DND-41 (cell line): ENCODE results near the gene CNOT2.
A peak's percentile ranks its signal among the peaks of the same experiment; 100 is the strongest.

ENCODE experiments used
- ATAC-seq: fragments of 200-7000 bp; cut with Tn5 transposase; 3 replicates; pipeline ENCODE4 v1.9.1; 2021; ENCODE audit warnings: low read depth; ENCODE audit not compliant: insufficient read depth
- DNase-seq: peaks from one replicate; pipeline ENCODE4 v3.0.0-alpha.2; 2020
- H2AFZ ChIP-seq: 2 replicates; pipeline ENCODE4 v1.6.0; 2012; ENCODE audit warnings: low read depth, low read length
- H3K27ac ChIP-seq: 2 replicates; pipeline ENCODE4 v1.5.1; 2012; ENCODE audit warnings: low read length, inconsistent platforms
- H3K27me3 ChIP-seq: fragments of 200-600 bp; sonication (generic); 2 replicates; pipeline ENCODE4 v1.6.0; 2012; ENCODE audit warnings: low read length, mild to moderate bottlenecking, inconsistent platforms; ENCODE audit not compliant: insufficient read depth, poor library complexity
- H3K36me3 ChIP-seq: 2 replicates; pipeline ENCODE4 v1.5.1; 2012; ENCODE audit warnings: low read length, inconsistent platforms; ENCODE audit not compliant: insufficient read depth
- H3K4me1 ChIP-seq: 2 replicates; pipeline ENCODE4 v1.5.1; 2012; ENCODE audit warnings: mild to moderate bottlenecking, low read length; ENCODE audit not compliant: insufficient read depth
- H3K4me2 ChIP-seq: 2 replicates; pipeline ENCODE4 v1.6.0; 2012; ENCODE audit warnings: mild to moderate bottlenecking, moderate library complexity, low read length, inconsistent platforms; ENCODE audit not compliant: insufficient read depth
- H3K4me3 ChIP-seq, 2 experiments: fragments of 200-600 bp in 1 of 2; shearing (Covaris generic) in 1 of 2; 2 replicates each; pipeline ENCODE4 v1.5.1; 2012 to 2016; ENCODE audit warnings: inconsistent platforms in 2 of 2, low read length in 2 of 2, mild to moderate bottlenecking in 2 of 2, low read depth in 1 of 2, moderate library complexity in 1 of 2
- H3K79me2 ChIP-seq: 2 replicates; pipeline ENCODE4 v1.6.0; 2012; ENCODE audit warnings: low read length, inconsistent platforms; ENCODE audit not compliant: insufficient read depth
- H3K9ac ChIP-seq: 2 replicates; pipeline ENCODE4 v1.6.0; 2012; ENCODE audit warnings: low read depth, mild to moderate bottlenecking, inconsistent platforms, low read length, moderate library complexity
- H3K9me3 ChIP-seq: 2 replicates; pipeline ENCODE4 v1.5.1; 2012; ENCODE audit warnings: low read length, moderate library complexity, mild to moderate bottlenecking, inconsistent platforms; ENCODE audit not compliant: insufficient read depth, severe bottlenecking
- H4K20me1 ChIP-seq: 2 replicates; pipeline ENCODE4 v1.6.0; 2012; ENCODE audit warnings: low read length; ENCODE audit not compliant: insufficient read depth
- CTCF ChIP-seq: IDR thresholded peaks from 2 replicates; pipeline ENCODE4 v1.5.1; 2012; ENCODE audit warnings: borderline replicate concordance, low read length, moderate library complexity, mild to moderate bottlenecking; ENCODE audit not compliant: poor library complexity, severe bottlenecking; ENCODE audit errors: extremely low read depth
- EZH2 ChIP-seq: IDR thresholded peaks from 3 replicates; pipeline ENCODE4 v1.6.1; 2012; ENCODE audit warnings: borderline replicate concordance, low read depth, mild to moderate bottlenecking, moderate library complexity, low read length, inconsistent platforms; ENCODE audit not compliant: severe bottlenecking

Gene CNOT2

DNA sequence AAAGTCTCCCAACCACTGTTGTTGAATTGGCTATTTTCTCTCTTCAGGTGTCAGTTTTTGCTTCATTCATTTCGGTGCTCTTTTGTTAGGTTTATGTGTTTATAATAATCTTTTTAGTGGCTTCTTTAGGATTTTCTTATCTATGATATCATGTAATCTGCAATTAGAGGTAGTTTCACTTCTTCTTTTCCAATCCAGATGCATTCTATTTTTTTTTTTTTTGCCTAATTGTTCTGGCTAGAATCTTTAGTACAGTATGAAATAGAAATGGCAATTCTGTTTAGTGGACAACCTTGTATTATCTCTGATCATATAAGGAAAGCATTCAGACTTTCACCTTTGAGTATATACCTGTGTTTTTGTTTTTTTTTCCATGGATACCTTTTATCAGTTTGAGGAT lies 17.4 kb downstream of the CNOT2 start:
- peaks cover 81% of the 10 kb centered on the region for H4K20me1 ChIP-seq
- peaks cover 99% of the 10 kb centered on the region for H3K79me2 ChIP-seq
- no peak overlapping the region for H2AFZ ChIP-seq
- H3K9ac ChIP-seq = no peak overlapping the region
- H3K4me1 ChIP-seq = peaks cover 8% of the 10 kb centered on the region
- no peak overlapping the region for H3K27ac ChIP-seq
- no peak overlapping the region for H3K4me3 ChIP-seq
- H3K9me3 ChIP-seq = no peaks in the 10 kb centered on the region
- ATAC-seq = no peak
- H3K27me3 ChIP-seq = no peaks in the 10 kb centered on the region
- H3K36me3 ChIP-seq = no peaks in the 10 kb centered on the region
- H3K4me2 ChIP-seq = no peak overlapping the region
- no peak for DNase-seq
- TF ChIP-seq EZH2 (no peak), CTCF (no peak)

DNA sequence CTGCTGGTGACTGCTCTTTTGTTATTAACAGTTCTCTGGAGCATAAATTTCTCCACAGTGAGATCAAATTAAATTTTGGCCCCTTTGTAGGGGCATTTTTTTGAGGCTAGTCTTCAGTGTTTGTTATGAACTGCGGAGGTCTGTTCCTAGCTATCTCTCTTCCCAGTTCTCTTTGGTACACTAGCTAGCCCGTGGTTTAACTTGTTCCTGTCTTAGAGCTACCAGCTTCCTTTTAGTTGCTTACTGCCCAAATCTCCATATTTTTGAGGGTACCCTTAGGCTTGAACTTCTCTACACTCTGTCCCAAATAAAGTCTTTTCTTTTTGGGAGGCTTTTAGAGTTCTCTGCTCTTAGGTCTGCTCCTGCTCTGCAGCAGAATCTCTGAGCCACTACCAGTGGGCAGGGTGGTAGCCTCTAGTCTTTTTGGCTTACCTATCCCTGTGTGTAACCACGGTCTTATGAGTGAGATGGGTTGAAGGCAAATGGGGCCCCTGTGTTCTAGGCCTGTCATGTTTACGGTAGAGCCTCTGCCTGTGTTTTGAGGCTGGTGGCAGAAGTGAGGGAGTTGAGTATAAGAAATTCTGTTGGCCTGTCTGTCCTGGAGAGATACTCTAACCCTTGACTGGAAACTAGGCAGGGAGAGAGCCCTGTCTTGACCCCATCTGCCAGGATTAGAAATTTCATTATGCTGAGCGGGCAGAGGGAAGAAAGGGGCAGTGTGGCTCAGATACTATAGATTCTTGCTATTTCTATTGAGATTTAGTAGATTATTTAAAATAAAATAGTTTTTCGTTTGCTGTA lies 21.0 kb downstream of the CNOT2 start:
- no peaks in the 10 kb centered on the region for H3K9me3 ChIP-seq
- no peak overlapping the region for H3K27ac ChIP-seq
- H3K4me3 ChIP-seq = no peak overlapping the region
- H4K20me1 ChIP-seq = peaks cover 79% of the 10 kb centered on the region
- no peak overlapping the region for H2AFZ ChIP-seq
- no peak overlapping the region for H3K4me2 ChIP-seq
- H3K4me1 ChIP-seq = peaks cover 8% of the 10 kb centered on the region
- DNase-seq (no peak), ATAC-seq (peak; percentile 53; the same call in 1 of the 3 replicates)
- TF ChIP-seq EZH2 (no peak), CTCF (no peak)
- no peaks in the 10 kb centered on the region for H3K27me3 ChIP-seq
- H3K79me2 ChIP-seq = peaks cover 99% of the 10 kb centered on the region
- H3K9ac ChIP-seq = no peak overlapping the region
- H3K36me3 ChIP-seq = no peaks in the 10 kb centered on the region

GRCh38 chr12:70265132-70265531 lies 21.9 kb downstream of the CNOT2 start:
- Histone ChIP-seq H2AFZ (no peak overlapping the region), H3K4me1 (peaks cover 8% of the 10 kb centered on the region), H3K27ac (no peak overlapping the region), H3K79me2 (peaks cover 99% of the 10 kb centered on the region), H3K9ac (no peak overlapping the region), H3K27me3 (no peaks in the 10 kb centered on the region), H3K4me3 (no peak overlapping the region), H4K20me1 (peaks cover 81% of the 10 kb centered on the region), H3K9me3 (no peaks in the 10 kb centered on the region), H3K36me3 (no peaks in the 10 kb centered on the region), H3K4me2 (no peak overlapping the region)
- DNase-seq (no peak), ATAC-seq (no peak)
- TF ChIP-seq CTCF (no peak), EZH2 (no peak)
